Bronchial epithelial cell (primary cell): ENCODE results near the gene FASTK. TPM values are rescaled to one million over a fixed set of nuclear protein-coding genes. Genes with fewer than 3 reads are reported as not detected.

Experiments used
- DNase-seq: peaks from one replicate; pipeline ENCODE4 v3.0.0-alpha.2; 2010; ENCODE audit warnings: low read depth
- FAIRE-seq: peaks from 2 replicates; lab custom pipeline; 2011; peaks lifted over from hg19 to GRCh38; lab: Jason Lieb, UNC
- H3K27me3 ChIP-seq: 2 replicates; pipeline ENCODE4 v1.5.1; 2011; ENCODE audit warnings: low read length; ENCODE audit not compliant: control insufficient read depth, insufficient read depth
- H3K36me3 ChIP-seq: 2 replicates; pipeline ENCODE4 v1.5.1; 2011; ENCODE audit warnings: low read length; ENCODE audit not compliant: control insufficient read depth, insufficient read depth
- H3K4me3 ChIP-seq: 2 replicates; pipeline ENCODE4 v1.5.1; 2011; ENCODE audit warnings: mild to moderate bottlenecking, low read depth, low read length, control low read depth
- total RNA-seq: library from RNA; depleted of rRNA; stranded (reverse); fragments of >200 nt; gene quantifications from 2 replicates; pipeline ENCODE4 v1.2.1, GENCODE V29; 2014
- TF ChIP-seq, protein P1 (sequence below): IDR thresholded peaks from 2 replicates; pipeline ENCODE4 v1.5.1; 2011; ENCODE audit warnings: mild to moderate bottlenecking, moderate library complexity, low read length, control low read depth, inconsistent platforms; ENCODE audit not compliant: insufficient read depth, severe bottlenecking

The FASTK gene
- total RNA-seq, 1 donor from 2014 or later, result 51.6 TPM

DNA sequence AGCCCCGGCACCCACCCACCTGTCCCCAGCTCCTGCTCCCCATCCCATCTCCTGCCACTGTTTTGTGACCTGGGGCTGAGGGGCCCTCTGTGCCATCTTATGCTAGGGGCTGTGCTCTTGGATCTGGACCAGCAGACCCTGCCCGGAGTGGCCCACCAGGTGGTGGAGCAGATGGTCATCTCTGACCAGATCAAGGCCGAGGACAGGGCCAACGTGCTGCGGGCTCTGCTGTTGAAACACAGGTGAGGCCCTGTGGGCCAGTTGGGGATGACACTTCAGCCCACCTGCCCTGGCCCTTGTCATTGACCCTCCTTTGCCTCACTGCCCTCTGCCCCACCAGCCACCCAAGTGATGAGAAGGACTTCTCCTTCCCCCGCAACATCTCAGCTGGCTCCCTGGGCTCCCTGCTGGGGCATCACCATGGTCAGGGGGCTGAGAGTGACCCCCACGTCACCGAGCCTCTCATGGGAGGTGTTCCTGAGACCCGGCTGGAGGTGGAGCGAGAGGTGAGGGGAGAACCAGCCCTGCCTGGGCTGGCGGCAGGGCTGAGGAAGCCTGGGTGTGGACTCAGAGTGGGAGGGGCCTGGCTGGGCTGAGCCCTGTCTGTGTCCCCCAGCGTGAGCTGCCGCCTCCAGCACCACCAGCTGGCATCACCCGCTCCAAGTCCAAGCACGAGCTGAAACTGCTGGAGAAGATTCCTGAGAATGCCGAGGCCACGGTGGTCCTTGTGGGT lies 10.6 kb downstream of the FASTK start:
- Histone ChIP-seq H3K4me3 (no peak overlapping the region), H3K36me3 (peaks cover 44% of the 10 kb centered on the region), H3K27me3 (no peaks in the 10 kb centered on the region)
- FAIRE-seq (no peak), DNase-seq (no peak)
- TF ChIP-seq, protein P1, sequence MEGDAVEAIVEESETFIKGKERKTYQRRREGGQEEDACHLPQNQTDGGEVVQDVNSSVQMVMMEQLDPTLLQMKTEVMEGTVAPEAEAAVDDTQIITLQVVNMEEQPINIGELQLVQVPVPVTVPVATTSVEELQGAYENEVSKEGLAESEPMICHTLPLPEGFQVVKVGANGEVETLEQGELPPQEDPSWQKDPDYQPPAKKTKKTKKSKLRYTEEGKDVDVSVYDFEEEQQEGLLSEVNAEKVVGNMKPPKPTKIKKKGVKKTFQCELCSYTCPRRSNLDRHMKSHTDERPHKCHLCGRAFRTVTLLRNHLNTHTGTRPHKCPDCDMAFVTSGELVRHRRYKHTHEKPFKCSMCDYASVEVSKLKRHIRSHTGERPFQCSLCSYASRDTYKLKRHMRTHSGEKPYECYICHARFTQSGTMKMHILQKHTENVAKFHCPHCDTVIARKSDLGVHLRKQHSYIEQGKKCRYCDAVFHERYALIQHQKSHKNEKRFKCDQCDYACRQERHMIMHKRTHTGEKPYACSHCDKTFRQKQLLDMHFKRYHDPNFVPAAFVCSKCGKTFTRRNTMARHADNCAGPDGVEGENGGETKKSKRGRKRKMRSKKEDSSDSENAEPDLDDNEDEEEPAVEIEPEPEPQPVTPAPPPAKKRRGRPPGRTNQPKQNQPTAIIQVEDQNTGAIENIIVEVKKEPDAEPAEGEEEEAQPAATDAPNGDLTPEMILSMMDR, result no peak

DNA sequence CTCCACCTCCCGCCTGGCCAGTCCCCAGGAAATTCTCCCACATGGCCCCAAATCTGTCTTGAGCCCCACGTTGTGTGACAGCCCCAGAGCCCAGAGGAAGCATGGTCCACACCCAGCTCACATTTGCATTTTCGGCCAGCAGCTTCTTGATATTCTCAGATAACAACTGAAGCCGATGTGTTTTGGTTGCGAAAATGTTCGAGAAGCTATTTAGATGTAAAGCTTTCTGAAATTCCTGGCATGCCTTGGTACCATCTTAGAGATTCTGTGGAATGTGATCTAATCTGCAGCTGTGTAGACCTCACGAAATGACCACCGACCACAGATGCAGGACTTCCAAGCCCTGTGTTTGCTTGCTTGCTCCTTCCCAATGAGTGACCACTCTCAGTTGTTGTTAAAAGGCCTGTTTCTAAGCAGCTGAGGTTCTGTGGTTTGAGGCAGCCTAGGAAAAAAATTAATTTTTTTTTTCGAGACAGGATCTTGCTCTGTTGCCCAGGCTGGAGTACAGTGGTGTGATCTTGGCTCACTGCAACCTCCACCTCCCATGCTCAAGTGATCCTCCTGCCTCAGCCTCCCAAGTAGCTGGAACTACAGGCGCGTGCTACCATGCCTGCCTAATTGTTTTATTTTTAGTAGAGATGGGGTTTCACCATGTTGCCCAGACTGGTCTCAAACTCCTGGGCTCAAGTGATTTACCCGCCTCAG lies 12.4 kb downstream of the FASTK start:
- no peaks in the 10 kb centered on the region for H3K27me3 ChIP-seq
- H3K4me3 ChIP-seq, result no peak overlapping the region
- no peak for FAIRE-seq
- DNase-seq, result no peak
- TF ChIP-seq, protein P1, result no peak
- peaks cover 39% of the 10 kb centered on the region for H3K36me3 ChIP-seq

DNA sequence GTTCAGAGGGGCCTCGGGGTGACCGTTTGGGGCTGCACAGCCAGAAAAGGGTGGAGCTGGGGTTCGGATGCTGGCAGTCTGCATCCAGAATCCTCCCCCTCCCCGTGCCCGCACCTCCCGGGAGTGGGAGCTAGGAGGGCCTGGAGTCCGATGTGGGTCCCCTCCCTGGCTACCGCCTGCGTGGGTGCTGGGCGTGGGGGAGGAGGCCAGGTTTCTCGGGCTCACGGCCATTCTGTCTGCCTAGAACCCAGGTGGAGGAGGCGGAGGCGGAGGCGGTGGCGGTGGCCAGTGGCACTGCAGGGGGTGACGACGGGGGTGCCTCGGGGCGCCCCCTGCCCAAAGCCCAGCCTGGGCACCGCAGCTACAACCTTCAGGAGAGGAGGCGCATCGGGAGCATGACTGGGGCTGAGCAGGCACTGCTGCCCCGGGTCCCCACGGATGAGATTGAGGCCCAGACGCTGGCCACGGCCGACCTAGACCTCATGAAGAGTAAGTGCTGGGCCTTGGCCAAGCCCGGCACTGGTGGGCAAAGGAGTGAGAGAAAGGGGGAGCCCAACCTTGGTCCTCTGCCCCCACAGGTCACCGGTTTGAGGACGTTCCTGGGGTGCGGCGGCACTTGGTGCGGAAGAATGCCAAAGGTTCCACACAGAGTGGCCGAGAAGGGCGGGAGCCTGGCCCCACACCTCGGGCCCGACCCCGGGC lies 14.2 kb downstream of the FASTK start:
- DNase-seq (no peak), FAIRE-seq (no peak)
- TF ChIP-seq, protein P1, result no peak
- Histone ChIP-seq H3K4me3 (no peak overlapping the region), H3K36me3 (peaks cover 39% of the 10 kb centered on the region), H3K27me3 (no peaks in the 10 kb centered on the region)

DNA sequence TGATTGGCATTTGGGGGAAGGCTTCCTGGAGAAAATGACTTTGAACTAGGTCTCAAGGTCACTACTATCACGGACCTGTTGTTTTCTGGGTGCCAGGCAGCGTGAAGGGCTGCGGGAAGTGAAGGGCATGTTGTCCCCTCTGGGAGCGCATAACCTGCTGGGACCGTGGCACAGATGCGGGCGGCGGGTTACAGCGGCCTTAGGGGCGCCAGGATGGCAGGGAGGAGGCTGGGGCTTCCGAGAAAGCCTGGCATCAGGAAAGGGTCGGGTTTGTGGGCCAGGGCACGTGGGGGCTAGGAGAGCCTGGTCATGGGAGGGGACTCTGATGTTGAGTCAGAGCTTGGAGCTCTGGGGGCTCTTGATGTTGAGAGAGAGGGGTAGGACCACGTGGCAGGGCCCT lies 15.1 kb downstream of the FASTK start:
- DNase-seq, result no peak
- Histone ChIP-seq H3K4me3 (no peak overlapping the region), H3K27me3 (no peaks in the 10 kb centered on the region), H3K36me3 (peaks cover 34% of the 10 kb centered on the region)
- no peak for FAIRE-seq
- TF ChIP-seq, protein P1, result no peak

DNA sequence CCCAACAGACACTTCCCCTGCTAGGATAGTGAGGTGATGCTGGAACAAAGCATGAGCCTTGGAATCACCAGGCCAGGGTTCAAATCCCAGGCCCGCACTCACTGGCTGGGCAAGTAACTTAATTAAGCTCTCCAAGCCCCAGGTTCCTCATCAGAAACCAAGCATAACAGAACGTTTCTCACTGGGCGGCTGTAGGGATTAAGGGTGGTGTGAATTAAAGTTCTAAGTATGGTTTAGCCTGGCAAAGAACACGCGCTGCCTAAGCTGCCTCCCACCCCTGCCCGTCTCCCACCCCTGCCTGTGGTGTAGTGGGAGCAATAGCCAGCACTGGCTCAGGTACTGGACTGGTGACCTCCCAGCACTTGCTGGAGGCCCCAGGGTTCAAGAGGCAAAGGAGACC lies 15.6 kb downstream of the FASTK start:
- no peak for FAIRE-seq
- H3K36me3 ChIP-seq, result peaks cover 30% of the 10 kb centered on the region

More for the DNA sequence above, 15.6 kb downstream of the FASTK start:
- TF ChIP-seq, protein P1, result no peak
- Histone ChIP-seq H3K27me3 (no peaks in the 10 kb centered on the region), H3K4me3 (no peak overlapping the region)
- DNase-seq, result no peak
